HCT116 (cell line): ENCODE results near the gene PDE1A. TPM values are rescaled to one million over a fixed set of nuclear protein-coding genes. Genes with fewer than 3 reads are reported as not detected.

Source experiments
- ATAC-seq: fragments of 200-7000 bp; cut with Tn5 transposase; 2 replicates; pipeline ENCODE4 v1.9.1; 2020; ENCODE audit warnings: mild to moderate bottlenecking, moderate library complexity
- BruUV-seq: library from RNA; stranded (reverse); fragments of 400-500 nt; replicated peaks from 2 replicates; lab custom pipeline; 2021; lab: Mats Ljungman, UMichigan
- CTCF ChIA-PET: fragments of 300-600 bp; sonication (Branson Sonifier 250); formaldehyde crosslinking; loops from one replicate; lab custom pipeline; 2021; ENCODE audit warnings: antibody characterized with exemption; lab: Charles Lee
- POLR2A ChIA-PET: fragments of 300-600, 350-600 bp; sonication (Branson Sonifier 250); formaldehyde crosslinking; loops from one replicate; lab custom pipeline; 2021; ENCODE audit warnings: antibody characterized with exemption; lab: Charles Lee
- RAD21 ChIA-PET, 2 experiments: fragments of 300-600 bp; sonication (Branson Sonifier 250); formaldehyde crosslinking; loops; one replicate each; lab custom pipeline; 2023; ENCODE audit warnings: low total read pairs in 2 of 2; ENCODE audit not compliant: uncharacterized antibody in 2 of 2, unreplicated experiment in 2 of 2, low non-redundant PET in 1 of 2; lab: Charles Lee
- DNase-seq: peaks from one replicate; pipeline ENCODE4 v3.0.0-alpha.2; 2010; ENCODE audit warnings: low read depth, low spot score
- H2AFZ ChIP-seq: fragments of 200-600 bp; shearing (Covaris generic), sonication (generic); 2 replicates; pipeline ENCODE4 v1.6.1; 2017; ENCODE audit warnings: low read depth, mixed run types, mixed read lengths, antibody characterized with exemption, low read length; ENCODE audit not compliant: poor library complexity, severe bottlenecking
- H3K27ac ChIP-seq: 2 replicates; pipeline ENCODE4 v1.5.1; 2012; ENCODE audit warnings: low read depth, low read length
- H3K27me3 ChIP-seq: fragments of 200-600 bp; sonication (generic); 2 replicates; pipeline ENCODE4 v1.6.1; 2016; ENCODE audit warnings: mixed run types, low read length, mixed read lengths; ENCODE audit not compliant: insufficient read depth
- H3K36me3 ChIP-seq, 2 experiments: fragments of 200-500 bp in 1 of 2; fragments of 200-600 bp in 1 of 2; sonication (Bioruptor generic) in 1 of 2; sonication (generic) in 1 of 2; 2 replicates each; pipeline versions ENCODE4 v1.5.1 to v1.6.1; 2014 to 2016; ENCODE audit warnings: low read length in 2 of 2, inconsistent platforms in 1 of 2, mixed read lengths in 1 of 2, mixed run types in 1 of 2; ENCODE audit not compliant: insufficient read depth in 2 of 2, control insufficient read depth in 1 of 2
- H3K4me1 ChIP-seq, 2 experiments: fragments of 200-600 bp in 1 of 2; sonication (generic) in 1 of 2; 2 replicates each; pipeline versions ENCODE4 v1.5.1 to v1.6.1; 2012 to 2017; ENCODE audit warnings: low read length in 2 of 2, inconsistent platforms in 1 of 2, mild to moderate bottlenecking in 1 of 2, mixed read lengths in 1 of 2, mixed run types in 1 of 2, moderate library complexity in 1 of 2; ENCODE audit not compliant: insufficient read depth in 2 of 2, control insufficient read depth in 1 of 2
- H3K4me2 ChIP-seq: fragments of 200-600 bp; sonication (generic); 2 replicates; pipeline ENCODE4 v1.6.1; 2017; ENCODE audit warnings: mixed run types, low read length, mixed read lengths
- H3K4me3 ChIP-seq, 2 experiments: fragments of 200-600 bp in 1 of 2; sonication (generic) in 1 of 2; replicated peaks in 1 of 2; 2 replicates each; pipeline ENCODE4 v1.5.1; 2011 to 2016; ENCODE audit warnings: low read length in 2 of 2, control low read depth in 1 of 2, low read depth in 1 of 2, mild to moderate bottlenecking in 1 of 2, mixed read lengths in 1 of 2, mixed run types in 1 of 2
- H3K79me2 ChIP-seq: fragments of 200-600 bp; sonication (generic); 2 replicates; pipeline ENCODE4 v1.6.1; 2017; ENCODE audit warnings: mild to moderate bottlenecking, mixed run types, low read length, moderate library complexity, mixed read lengths; ENCODE audit not compliant: insufficient read depth
- H3K9ac ChIP-seq: fragments of 200-600 bp; sonication (generic); 2 replicates; pipeline ENCODE4 v1.6.1; 2016; ENCODE audit warnings: low read length, mixed read lengths
- H3K9me2 ChIP-seq: fragments of 200-600 bp; sonication (generic), shearing (Covaris generic); 2 replicates; pipeline ENCODE4 v1.6.1; 2017; ENCODE audit warnings: mixed run types, mild to moderate bottlenecking, moderate library complexity; ENCODE audit not compliant: insufficient read depth
- H3K9me3 ChIP-seq, 2 experiments: fragments of 200-500 bp in 1 of 2; fragments of 200-600 bp in 1 of 2; sonication (Bioruptor generic) in 1 of 2; sonication (generic) in 1 of 2; 2 replicates each; pipeline ENCODE4 v1.6.1; 2014 to 2017; ENCODE audit warnings: low read length in 2 of 2, mixed read lengths in 2 of 2, inconsistent platforms in 1 of 2, low read depth in 1 of 2, mild to moderate bottlenecking in 1 of 2, mixed run types in 1 of 2, moderate library complexity in 1 of 2; ENCODE audit not compliant: control insufficient read depth in 1 of 2, insufficient read depth in 1 of 2
- H4K20me1 ChIP-seq: fragments of 200-600 bp; sonication (generic), shearing (Covaris generic); 2 replicates; pipeline ENCODE4 v1.6.1; 2017; ENCODE audit warnings: mixed run types, mild to moderate bottlenecking, moderate library complexity; ENCODE audit not compliant: insufficient read depth
- ATF3 ChIP-seq: IDR thresholded peaks from 2 replicates; pipeline ENCODE4 v1.6.1; 2012
- CBX3 ChIP-seq: IDR thresholded peaks from 2 replicates; pipeline ENCODE4 v1.6.1; 2012; ENCODE audit warnings: low read depth
- TCF7L2 ChIP-seq: IDR thresholded peaks from 2 replicates; pipeline ENCODE4 v1.7.0; 2011; ENCODE audit warnings: borderline replicate concordance, inconsistent platforms; ENCODE audit not compliant: insufficient read depth, insufficient read length; ENCODE audit errors: extremely low read depth
- ZFX ChIP-seq: fragments of 450-650 bp; IDR thresholded peaks from 2 replicates; pipeline ENCODE4 v1.6.1; 2017
- intact Hi-C: fragments of 100-400 bp; cut with micrococcal nuclease; formaldehyde crosslinking; loops from 2 replicates; pipeline ENCODE4 v1.10.0; 2022
- total RNA-seq: library from RNA; stranded (reverse); gene quantifications from one replicate; pipeline ENCODE4 v1.2.1, GENCODE V29; 2021; ENCODE audit not compliant: unreplicated experiment
- TF ChIP-seq, protein P1 (sequence below), 3 experiments: fragments of 200-600 bp in 1 of 3; sonication (generic) in 1 of 3; IDR thresholded peaks in 2 of 3; conservative IDR thresholded peaks in 1 of 3; 2 replicates each; pipeline ENCODE4 v1.5.1; 2012 to 2017; ENCODE audit warnings: low read depth in 2 of 3, low read length in 2 of 3, antibody characterized with exemption in 1 of 3, borderline replicate concordance in 1 of 3, control low read depth in 1 of 3, mild to moderate bottlenecking in 1 of 3, mixed read lengths in 1 of 3, mixed run types in 1 of 3, moderate library complexity in 1 of 3; ENCODE audit not compliant: insufficient read depth in 1 of 3
- TF ChIP-seq, protein P2 (sequence below): IDR thresholded peaks from 2 replicates; pipeline ENCODE4 v1.6.1; 2011; ENCODE audit warnings: mild to moderate bottlenecking, low read length, moderate library complexity; ENCODE audit not compliant: insufficient replicate concordance; ENCODE audit errors: extremely low read depth

PDE1A gene
- total RNA-seq, 1 experiment from 2014 or later: 0.12 TPM

DNA sequence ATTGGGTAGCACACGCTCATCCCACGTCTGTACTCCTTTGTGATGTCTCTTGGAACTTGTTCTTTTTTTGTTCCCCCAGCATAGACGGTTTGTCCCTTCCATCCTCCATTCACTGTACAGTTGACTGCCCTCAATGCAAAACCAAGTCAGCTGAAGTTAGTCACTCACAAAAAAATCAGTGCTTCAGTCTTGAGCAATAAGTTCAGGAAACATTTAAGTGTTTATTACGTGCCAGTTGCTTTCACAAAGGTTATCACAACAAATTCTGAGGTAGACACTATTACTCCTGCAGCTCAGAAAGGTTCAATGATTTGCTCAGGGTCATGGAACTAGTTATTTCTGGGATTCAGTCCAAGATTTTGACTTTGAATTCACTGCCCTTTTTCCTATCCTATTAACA, 102.2 kb downstream of the PDE1A start:
- H3K27ac ChIP-seq: no peak overlapping the region
- H3K36me3 ChIP-seq: no peaks in the 10 kb centered on the region
- BruUV-seq: no TSS peak
- RAD21 ChIA-PET: no interaction called here
- intact Hi-C loops: no loop called here
- H3K4me2 ChIP-seq: no peak overlapping the region
- TF ChIP-seq ZFX: no peak
- no peak for TF ChIP-seq ATF3
- TF ChIP-seq, protein P1, sequence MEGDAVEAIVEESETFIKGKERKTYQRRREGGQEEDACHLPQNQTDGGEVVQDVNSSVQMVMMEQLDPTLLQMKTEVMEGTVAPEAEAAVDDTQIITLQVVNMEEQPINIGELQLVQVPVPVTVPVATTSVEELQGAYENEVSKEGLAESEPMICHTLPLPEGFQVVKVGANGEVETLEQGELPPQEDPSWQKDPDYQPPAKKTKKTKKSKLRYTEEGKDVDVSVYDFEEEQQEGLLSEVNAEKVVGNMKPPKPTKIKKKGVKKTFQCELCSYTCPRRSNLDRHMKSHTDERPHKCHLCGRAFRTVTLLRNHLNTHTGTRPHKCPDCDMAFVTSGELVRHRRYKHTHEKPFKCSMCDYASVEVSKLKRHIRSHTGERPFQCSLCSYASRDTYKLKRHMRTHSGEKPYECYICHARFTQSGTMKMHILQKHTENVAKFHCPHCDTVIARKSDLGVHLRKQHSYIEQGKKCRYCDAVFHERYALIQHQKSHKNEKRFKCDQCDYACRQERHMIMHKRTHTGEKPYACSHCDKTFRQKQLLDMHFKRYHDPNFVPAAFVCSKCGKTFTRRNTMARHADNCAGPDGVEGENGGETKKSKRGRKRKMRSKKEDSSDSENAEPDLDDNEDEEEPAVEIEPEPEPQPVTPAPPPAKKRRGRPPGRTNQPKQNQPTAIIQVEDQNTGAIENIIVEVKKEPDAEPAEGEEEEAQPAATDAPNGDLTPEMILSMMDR (IDR thresholded peaks at IDR 0.05 in 2 of 3, conservative IDR thresholded peaks at IDR 0.05 in 1 of 3; ENCODE audit: borderline replicate concordance in 1 of 3, insufficient read depth in 1 of 3, low read depth in 2 of 3, low read length in 2 of 3): no peak
- TF ChIP-seq, protein P2, sequence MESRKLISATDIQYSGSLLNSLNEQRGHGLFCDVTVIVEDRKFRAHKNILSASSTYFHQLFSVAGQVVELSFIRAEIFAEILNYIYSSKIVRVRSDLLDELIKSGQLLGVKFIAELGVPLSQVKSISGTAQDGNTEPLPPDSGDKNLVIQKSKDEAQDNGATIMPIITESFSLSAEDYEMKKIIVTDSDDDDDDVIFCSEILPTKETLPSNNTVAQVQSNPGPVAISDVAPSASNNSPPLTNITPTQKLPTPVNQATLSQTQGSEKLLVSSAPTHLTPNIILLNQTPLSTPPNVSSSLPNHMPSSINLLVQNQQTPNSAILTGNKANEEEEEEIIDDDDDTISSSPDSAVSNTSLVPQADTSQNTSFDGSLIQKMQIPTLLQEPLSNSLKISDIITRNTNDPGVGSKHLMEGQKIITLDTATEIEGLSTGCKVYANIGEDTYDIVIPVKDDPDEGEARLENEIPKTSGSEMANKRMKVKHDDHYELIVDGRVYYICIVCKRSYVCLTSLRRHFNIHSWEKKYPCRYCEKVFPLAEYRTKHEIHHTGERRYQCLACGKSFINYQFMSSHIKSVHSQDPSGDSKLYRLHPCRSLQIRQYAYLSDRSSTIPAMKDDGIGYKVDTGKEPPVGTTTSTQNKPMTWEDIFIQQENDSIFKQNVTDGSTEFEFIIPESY: no peak
- no peak for TF ChIP-seq TCF7L2
- no peak for TF ChIP-seq CBX3
- ATAC-seq (no peak), DNase-seq (no peak)
- POLR2A ChIA-PET: no interaction called here
- no peaks in the 10 kb centered on the region for H3K79me2 ChIP-seq
- no peaks in the 10 kb centered on the region for H3K9me3 ChIP-seq
- no peaks in the 10 kb centered on the region for H4K20me1 ChIP-seq
- H2AFZ ChIP-seq: no peak overlapping the region
- CTCF ChIA-PET: no interaction called here
- no peaks in the 10 kb centered on the region for H3K9me2 ChIP-seq
- no peaks in the 10 kb centered on the region for H3K27me3 ChIP-seq
- H3K4me3 ChIP-seq: no peak overlapping the region
- H3K9ac ChIP-seq: no peak overlapping the region
- no peaks in the 10 kb centered on the region for H3K4me1 ChIP-seq
